ENCODE data around the gene COL5A1.

Gene COL5A1

GRCh38 chr9:134602547-134603362 lies 38.8 kb upstream of the COL5A1 start:
- no peak overlapping the region for H3K4me3 Mint-ChIP-seq
- H3K9me3 Mint-ChIP-seq: no peaks in the 10 kb centered on the region
- H3K4me1 Mint-ChIP-seq: no peaks in the 10 kb centered on the region
- H3K27me3 Mint-ChIP-seq: no peaks in the 10 kb centered on the region
- H3K36me3 Mint-ChIP-seq: no peaks in the 10 kb centered on the region
- no peak overlapping the region for H3K27ac Mint-ChIP-seq

- Mint-ChIP-seq H3K27me3 (no peaks in the 10 kb centered on the region), H3K4me3 (no peak overlapping the region), H3K4me1 (no peaks in the 10 kb centered on the region), H3K27ac (no peak overlapping the region), H3K9me3 (no peaks in the 10 kb centered on the region), H3K36me3 (no peaks in the 10 kb centered on the region)
These were observed 36.8 kb upstream of the COL5A1 start for GRCh38 chr9:134604834-134605233.

- H3K36me3 Mint-ChIP-seq: no peaks in the 10 kb centered on the region
- H3K9me3 Mint-ChIP-seq: no peaks in the 10 kb centered on the region
These were observed 36.1 kb upstream of the COL5A1 start for GRCh38 chr9:134605351-134605965.

GRCh38 chr9:134605966-134606357 lies 35.6 kb upstream of the COL5A1 start:
- H3K4me1 Mint-ChIP-seq: no peaks in the 10 kb centered on the region
- no peaks in the 10 kb centered on the region for H3K9me3 Mint-ChIP-seq
- H3K4me3 Mint-ChIP-seq: no peak overlapping the region
- H3K27me3 Mint-ChIP-seq: peaks cover 3% of the 10 kb centered on the region
- H3K36me3 Mint-ChIP-seq: no peaks in the 10 kb centered on the region
- H3K27ac Mint-ChIP-seq: no peak overlapping the region

More at GRCh38 chr9:134605351-134605965, 36.1 kb upstream of the COL5A1 start:
- no peaks in the 10 kb centered on the region for H3K4me1 Mint-ChIP-seq
- peaks cover 3% of the 10 kb centered on the region for H3K27me3 Mint-ChIP-seq
- H3K27ac Mint-ChIP-seq: no peak overlapping the region
- H3K4me3 Mint-ChIP-seq: no peak overlapping the region

- Mint-ChIP-seq H3K27ac (no peak overlapping the region), H3K9me3 (peaks cover 4% of the 10 kb centered on the region), H3K27me3 (peaks cover 3% of the 10 kb centered on the region)
These were observed 34.5 kb upstream of the COL5A1 start for GRCh38 chr9:134606951-134607731.

GRCh38 chr9:134607971-134608370 lies 33.6 kb upstream of the COL5A1 start:
- no peak overlapping the region for H3K4me3 Mint-ChIP-seq
- no peaks in the 10 kb centered on the region for H3K36me3 Mint-ChIP-seq
- H3K27ac Mint-ChIP-seq: no peak overlapping the region
- H3K27me3 Mint-ChIP-seq: peaks cover 5% of the 10 kb centered on the region
- peaks cover 11% of the 10 kb centered on the region for H3K9me3 Mint-ChIP-seq
- no peaks in the 10 kb centered on the region for H3K4me1 Mint-ChIP-seq

More at GRCh38 chr9:134606951-134607731, 34.5 kb upstream of the COL5A1 start:
- H3K4me3 Mint-ChIP-seq: no peak overlapping the region
- no peaks in the 10 kb centered on the region for H3K4me1 Mint-ChIP-seq
- no peaks in the 10 kb centered on the region for H3K36me3 Mint-ChIP-seq

GRCh38 chr9:134611046-134611445 lies 30.6 kb upstream of the COL5A1 start:
- peaks cover 5% of the 10 kb centered on the region for H3K27me3 Mint-ChIP-seq
- no peaks in the 10 kb centered on the region for H3K36me3 Mint-ChIP-seq
- no peak overlapping the region for H3K27ac Mint-ChIP-seq
- H3K9me3 Mint-ChIP-seq: peaks cover 11% of the 10 kb centered on the region
- H3K4me3 Mint-ChIP-seq: no peak overlapping the region
- H3K4me1 Mint-ChIP-seq: no peaks in the 10 kb centered on the region

- no peak overlapping the region for H3K27ac Mint-ChIP-seq
- peaks cover 11% of the 10 kb centered on the region for H3K9me3 Mint-ChIP-seq
- H3K4me3 Mint-ChIP-seq: no peak overlapping the region
- H3K27me3 Mint-ChIP-seq: peaks cover 5% of the 10 kb centered on the region
- no peaks in the 10 kb centered on the region for H3K36me3 Mint-ChIP-seq
- H3K4me1 Mint-ChIP-seq: no peaks in the 10 kb centered on the region
These were observed 29.3 kb upstream of the COL5A1 start for GRCh38 chr9:134612309-134612708.

GRCh38 chr9:134612715-134613114 lies 28.9 kb upstream of the COL5A1 start:
- Mint-ChIP-seq H3K36me3 (no peaks in the 10 kb centered on the region), H3K9me3 (peaks cover 11% of the 10 kb centered on the region), H3K4me1 (no peaks in the 10 kb centered on the region), H3K27ac (no peak overlapping the region), H3K27me3 (peaks cover 5% of the 10 kb centered on the region), H3K4me3 (no peak overlapping the region)

GRCh38 chr9:134614256-134614655 lies 27.3 kb upstream of the COL5A1 start:
- H3K4me3 Mint-ChIP-seq: no peak overlapping the region
- H3K27me3 Mint-ChIP-seq: peaks cover 5% of the 10 kb centered on the region
- H3K4me1 Mint-ChIP-seq: no peaks in the 10 kb centered on the region
- no peak overlapping the region for H3K27ac Mint-ChIP-seq
- H3K9me3 Mint-ChIP-seq: peaks cover 11% of the 10 kb centered on the region
- no peaks in the 10 kb centered on the region for H3K36me3 Mint-ChIP-seq

GRCh38 chr9:134616341-134616740 lies 25.3 kb upstream of the COL5A1 start:
- Mint-ChIP-seq H3K9me3 (peaks cover 11% of the 10 kb centered on the region), H3K27ac (no peak overlapping the region), H3K4me1 (no peaks in the 10 kb centered on the region), H3K36me3 (no peaks in the 10 kb centered on the region), H3K27me3 (peaks cover 2% of the 10 kb centered on the region), H3K4me3 (no peak overlapping the region)

- H3K27ac Mint-ChIP-seq: no peak overlapping the region
- H3K36me3 Mint-ChIP-seq: no peaks in the 10 kb centered on the region
- H3K27me3 Mint-ChIP-seq: peaks cover 3% of the 10 kb centered on the region
- no peaks in the 10 kb centered on the region for H3K4me1 Mint-ChIP-seq
- H3K9me3 Mint-ChIP-seq: peaks cover 6% of the 10 kb centered on the region
- H3K4me3 Mint-ChIP-seq: no peak overlapping the region
These were observed 24.4 kb upstream of the COL5A1 start for GRCh38 chr9:134617246-134617645.

- Mint-ChIP-seq H3K36me3 (no peaks in the 10 kb centered on the region), H3K4me1 (no peaks in the 10 kb centered on the region), H3K4me3 (no peak overlapping the region), H3K9me3 (peaks cover under 1% of the 10 kb centered on the region), H3K27ac (no peak overlapping the region), H3K27me3 (peaks cover 2% of the 10 kb centered on the region)
These were observed 23.8 kb upstream of the COL5A1 start for GRCh38 chr9:134617836-134618162.

- Mint-ChIP-seq H3K27ac (peak overlapping the region; percentile 51), H3K36me3 (no peaks in the 10 kb centered on the region), H3K27me3 (peaks cover 2% of the 10 kb centered on the region), H3K4me3 (no peak overlapping the region), H3K9me3 (no peaks in the 10 kb centered on the region), H3K4me1 (no peaks in the 10 kb centered on the region)
These were observed 23.3 kb upstream of the COL5A1 start for GRCh38 chr9:134618163-134618832.

GRCh38 chr9:134618833-134619447 lies 22.7 kb upstream of the COL5A1 start:
- Mint-ChIP-seq H3K27ac (no peak overlapping the region), H3K4me1 (no peaks in the 10 kb centered on the region), H3K27me3 (peaks cover 2% of the 10 kb centered on the region), H3K36me3 (no peaks in the 10 kb centered on the region), H3K4me3 (no peak overlapping the region), H3K9me3 (no peaks in the 10 kb centered on the region)

All from activated naive CD4-positive, alpha-beta T cell treated with anti-CD3 and anti-CD28 coated beads, Interleukin-2, amount 50 U/mL, for 24 hours (primary cell).